Activated T-cell treated with anti-CD3 and anti-CD28 coated beads for 4 hours (primary cell): ENCODE results near the gene ZFP69B.
"Not testable (repeated sequence)": the region's sequence is repeated elsewhere in the genome, so short reads cannot be mapped to it uniquely, and the experiment has no call there.

Experiments
- DNase-seq: peaks from one replicate; pipeline ENCODE4 v3.0.0-alpha.2; 2020

The ZFP69B gene

GRCh38 chr1:40438391-40439015 is 11.8 kb upstream of the ZFP69B start:
- peak; percentile 14 for DNase-seq

- DNase-seq = no peak
Measured at GRCh38 chr1:40439247-40439646, 11.0 kb upstream of the ZFP69B start.

GRCh38 chr1:40450495-40451237 is 390 bp downstream of the ZFP69B start:
- DNase-seq = peak; percentile 79

- no peak for DNase-seq
Measured at GRCh38 chr1:40451238-40451585, 936 bp downstream of the ZFP69B start.

GRCh38 chr1:40454873-40455272 is 4.6 kb downstream of the ZFP69B start:
- DNase-seq = no peak

- DNase-seq = no peak
Measured at GRCh38 chr1:40462956-40463590, 12.8 kb downstream of the ZFP69B start.

GRCh38 chr1:40469327-40469726 is 19.1 kb downstream of the ZFP69B start:
- no peak for DNase-seq

- no peak for DNase-seq
Measured at GRCh38 chr1:40475268-40475667, 25.0 kb downstream of the ZFP69B start.

- peak; percentile 53 for DNase-seq
Measured at GRCh38 chr1:40476924-40477677, 26.8 kb downstream of the ZFP69B start, which contains the start of gene ZFP69. ZFP69 (plus strand) TSS chr1:40477290; CDS start chr1:40479362, 2,072 bp downstream.

GRCh38 chr1:40477678-40478053 is 27.4 kb downstream of the ZFP69B start:
- DNase-seq = peak; percentile 9

GRCh38 chr1:40478276-40478675 is 28.0 kb downstream of the ZFP69B start:
- DNase-seq = no peak

- DNase-seq = no peak
Measured at GRCh38 chr1:40479156-40479555, 28.9 kb downstream of the ZFP69B start.

- no peak for DNase-seq
Measured at GRCh38 chr1:40495315-40495903, 45.1 kb downstream of the ZFP69B start.

- DNase-seq = not testable (repeated sequence)
Measured at GRCh38 chr1:40502651-40503050, 52.4 kb downstream of the ZFP69B start.

- no peak for DNase-seq
Measured at GRCh38 chr1:40507973-40508372, 57.7 kb downstream of the ZFP69B start.

GRCh38 chr1:40508375-40509341 is 58.4 kb downstream of the ZFP69B start, which contains the start of gene EXO5:
EXO5 (plus strand) TSS chr1:40508767; CDS start chr1:40514545, 5,778 bp downstream.
- peak; percentile 79 for DNase-seq
